Subcutaneous adipose tissue (tissue), 4 donors: Measurements from ENCODE around the gene CBX8. TPM values are rescaled to one million over a fixed set of nuclear protein-coding genes. Genes with fewer than 3 reads are reported as not detected.

ENCODE experiments used
- total RNA-seq, 4 donors: library from RNA; depleted of rRNA; stranded (reverse); fragments of >200 nt; gene quantifications; one replicate each; pipeline ENCODE4 v1.1.0, GENCODE V29; 2016
- TF ChIP-seq, protein P1 (sequence below): fragments of 450-650 bp; IDR thresholded peaks from one replicate; pipeline ENCODE4 v1.5.1; 2016; ENCODE audit warnings: low read depth, mild to moderate bottlenecking, control low read depth, antibody characterized with exemption, moderate library complexity

The CBX8 gene
- total RNA-seq, 4 donors from 2014 or later, result 0.68 to 3.6 (median 1.5) TPM

DNA sequence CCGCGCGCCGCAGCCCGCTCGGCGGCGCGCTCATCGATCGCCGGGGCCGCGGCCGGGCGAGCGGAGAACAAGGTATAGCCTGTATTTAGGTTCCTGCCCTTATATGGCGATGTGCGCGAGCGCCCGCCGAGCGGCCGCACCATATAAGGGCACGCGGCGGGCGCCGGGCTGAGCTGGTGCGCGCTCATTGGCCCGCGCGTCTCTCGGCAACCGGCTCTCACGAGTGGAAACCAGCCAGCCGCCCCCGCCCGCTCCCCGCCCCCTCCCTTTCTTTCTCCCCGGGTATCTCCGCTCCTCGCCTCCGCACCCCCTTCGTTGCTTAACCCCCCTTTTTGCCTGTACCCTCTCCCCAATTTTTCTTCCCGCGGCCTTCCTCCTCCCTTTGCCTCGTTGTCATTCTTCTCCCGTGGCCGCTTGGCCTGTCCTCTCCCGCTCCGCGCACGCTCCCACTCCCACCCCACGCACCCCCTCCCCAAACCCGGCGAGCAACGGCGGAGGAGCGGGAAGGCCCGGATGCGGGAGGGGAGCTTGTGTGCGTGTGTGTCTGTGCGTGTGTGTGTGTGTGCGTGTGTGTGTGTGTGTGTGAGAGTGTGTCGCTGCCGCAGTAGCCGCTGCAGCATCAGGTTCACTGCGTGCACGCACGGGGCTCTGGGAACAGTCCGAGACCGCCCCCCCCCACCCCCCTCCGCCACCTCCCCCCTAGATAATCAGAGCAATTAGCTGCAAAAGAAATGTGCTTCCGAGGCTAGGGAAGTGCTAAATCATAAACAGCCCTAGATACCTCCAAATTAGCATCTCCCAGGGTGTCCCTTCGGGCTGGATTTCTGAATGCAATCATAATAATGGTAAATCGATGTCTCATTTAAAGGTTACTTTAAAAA, 13.5 kb upstream of the CBX8 start:
- TF ChIP-seq, protein P1, sequence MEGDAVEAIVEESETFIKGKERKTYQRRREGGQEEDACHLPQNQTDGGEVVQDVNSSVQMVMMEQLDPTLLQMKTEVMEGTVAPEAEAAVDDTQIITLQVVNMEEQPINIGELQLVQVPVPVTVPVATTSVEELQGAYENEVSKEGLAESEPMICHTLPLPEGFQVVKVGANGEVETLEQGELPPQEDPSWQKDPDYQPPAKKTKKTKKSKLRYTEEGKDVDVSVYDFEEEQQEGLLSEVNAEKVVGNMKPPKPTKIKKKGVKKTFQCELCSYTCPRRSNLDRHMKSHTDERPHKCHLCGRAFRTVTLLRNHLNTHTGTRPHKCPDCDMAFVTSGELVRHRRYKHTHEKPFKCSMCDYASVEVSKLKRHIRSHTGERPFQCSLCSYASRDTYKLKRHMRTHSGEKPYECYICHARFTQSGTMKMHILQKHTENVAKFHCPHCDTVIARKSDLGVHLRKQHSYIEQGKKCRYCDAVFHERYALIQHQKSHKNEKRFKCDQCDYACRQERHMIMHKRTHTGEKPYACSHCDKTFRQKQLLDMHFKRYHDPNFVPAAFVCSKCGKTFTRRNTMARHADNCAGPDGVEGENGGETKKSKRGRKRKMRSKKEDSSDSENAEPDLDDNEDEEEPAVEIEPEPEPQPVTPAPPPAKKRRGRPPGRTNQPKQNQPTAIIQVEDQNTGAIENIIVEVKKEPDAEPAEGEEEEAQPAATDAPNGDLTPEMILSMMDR, result no peak

DNA sequence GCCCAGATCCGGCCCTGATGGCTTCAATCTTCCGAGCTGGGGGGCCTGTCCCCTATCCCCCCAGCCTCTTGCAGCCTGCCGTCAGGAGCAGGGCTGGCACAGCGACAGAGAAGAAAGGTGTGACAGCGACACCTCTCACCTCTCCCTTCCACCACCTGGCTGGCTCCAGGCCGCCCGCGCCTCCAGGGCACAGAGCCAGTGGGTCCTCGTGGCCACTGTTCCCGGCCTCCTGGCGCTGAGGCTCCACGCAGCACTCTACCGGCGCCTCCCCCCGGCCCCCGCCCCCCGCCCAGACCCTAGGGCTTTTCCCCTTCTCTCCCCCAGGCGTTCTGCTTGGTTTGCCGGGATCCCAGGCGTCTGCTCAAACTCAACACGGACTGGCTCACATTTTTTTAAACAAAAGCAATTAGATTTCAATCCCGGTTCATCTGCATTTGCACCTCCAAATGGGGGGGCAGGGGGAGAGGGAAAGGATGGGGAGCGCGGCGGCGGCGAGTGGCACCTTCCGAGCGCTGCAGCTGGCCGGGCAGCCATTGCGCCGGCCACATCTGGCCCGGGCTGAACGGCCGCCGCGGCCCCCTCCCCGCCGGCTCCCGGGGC, 12.8 kb upstream of the CBX8 start:
- TF ChIP-seq, protein P1, result no peak

DNA sequence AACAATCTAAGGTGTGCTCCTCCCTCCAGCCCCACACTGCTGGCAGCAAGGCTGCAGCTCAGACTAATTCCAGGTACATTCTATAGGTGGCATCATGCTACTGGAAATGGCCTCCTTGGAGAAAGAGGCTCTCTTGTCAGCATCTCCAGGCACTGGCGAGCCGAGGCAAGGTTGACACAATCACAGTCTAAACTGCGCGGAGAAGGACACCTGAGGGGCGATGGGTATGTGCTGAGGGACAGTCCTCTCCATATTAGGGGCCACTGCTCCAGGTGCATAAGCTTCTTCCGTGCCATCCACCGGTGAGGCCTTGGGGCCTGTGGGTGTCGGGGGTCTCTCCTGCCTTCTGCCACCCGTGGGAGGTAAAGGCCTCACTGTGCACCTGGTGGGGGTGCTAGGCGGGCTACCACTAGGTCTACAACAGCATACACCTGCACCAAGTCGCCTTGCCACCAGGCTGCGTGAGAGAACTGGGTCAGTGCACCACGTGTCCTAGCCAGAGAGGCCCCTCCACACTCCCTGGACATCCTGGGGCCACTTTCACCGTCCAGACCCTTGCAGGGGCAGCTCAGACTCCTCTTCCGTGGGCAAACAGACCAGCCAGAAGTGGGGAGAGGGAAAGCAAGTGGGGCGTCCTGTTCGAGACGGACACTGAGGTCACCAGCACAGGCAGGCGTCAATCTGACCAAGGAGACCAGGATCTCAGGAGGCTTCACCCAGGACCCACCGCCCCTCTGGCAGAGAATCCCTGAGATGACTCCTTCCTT, 12.1 kb upstream of the CBX8 start:
- TF ChIP-seq, protein P1, result no peak

DNA sequence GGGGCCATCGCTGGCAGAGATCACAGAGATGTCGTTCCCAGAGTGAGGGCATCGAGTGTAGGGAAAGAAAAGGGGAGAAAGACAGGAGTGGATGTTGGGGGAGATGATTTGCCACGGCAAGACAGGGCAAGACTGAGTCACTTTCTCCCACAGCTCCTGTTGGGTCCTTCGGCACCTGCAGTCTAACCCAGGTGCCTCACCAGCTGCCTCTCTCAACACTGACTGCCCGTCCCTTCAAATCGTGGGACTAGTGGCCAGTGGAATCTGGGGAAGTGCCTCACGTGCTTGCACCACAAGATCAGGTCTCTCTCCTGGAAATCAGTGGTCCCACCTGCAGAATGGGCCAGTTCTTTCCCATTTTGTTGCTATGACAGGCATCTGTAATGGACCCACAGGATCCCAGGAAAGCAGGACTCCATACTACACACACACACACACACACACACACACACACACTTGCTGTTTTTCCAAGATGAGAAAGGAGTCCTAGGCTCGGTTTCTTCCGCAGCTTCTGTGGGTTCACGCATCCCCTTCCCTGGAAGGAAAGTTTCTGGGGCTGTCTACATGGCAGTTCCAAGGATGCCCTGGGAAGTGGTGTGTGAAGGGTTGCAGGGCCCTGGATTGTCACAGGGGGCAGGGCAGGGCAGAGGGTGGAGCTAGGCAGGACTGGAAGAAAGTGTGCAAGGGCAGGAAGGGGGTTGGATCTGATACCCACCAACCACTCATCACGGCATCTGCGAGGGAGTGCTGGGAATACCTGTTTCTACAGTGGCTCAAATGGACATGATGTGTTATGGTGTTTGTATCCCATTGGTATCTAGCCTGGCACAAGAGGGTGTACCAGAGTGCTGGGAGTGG, 10.2 kb upstream of the CBX8 start:
- TF ChIP-seq, protein P1, result no peak

DNA sequence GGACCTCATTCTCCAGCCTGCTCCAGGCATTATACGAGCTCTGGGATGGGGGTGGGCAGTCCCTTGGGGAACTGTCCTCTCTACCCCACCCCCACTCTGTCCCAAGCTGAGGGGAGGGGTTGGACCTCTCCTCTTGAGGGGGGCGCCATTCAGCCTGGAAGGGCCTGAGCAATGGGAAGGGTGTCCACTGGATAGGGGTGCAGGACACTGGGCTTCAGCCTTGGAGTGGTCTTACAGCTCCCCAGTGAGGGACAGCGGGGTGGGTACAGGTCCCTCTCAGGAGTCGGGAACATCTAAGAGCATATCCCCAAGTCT, 9.5 kb upstream of the CBX8 start:
- TF ChIP-seq, protein P1, result no peak

DNA sequence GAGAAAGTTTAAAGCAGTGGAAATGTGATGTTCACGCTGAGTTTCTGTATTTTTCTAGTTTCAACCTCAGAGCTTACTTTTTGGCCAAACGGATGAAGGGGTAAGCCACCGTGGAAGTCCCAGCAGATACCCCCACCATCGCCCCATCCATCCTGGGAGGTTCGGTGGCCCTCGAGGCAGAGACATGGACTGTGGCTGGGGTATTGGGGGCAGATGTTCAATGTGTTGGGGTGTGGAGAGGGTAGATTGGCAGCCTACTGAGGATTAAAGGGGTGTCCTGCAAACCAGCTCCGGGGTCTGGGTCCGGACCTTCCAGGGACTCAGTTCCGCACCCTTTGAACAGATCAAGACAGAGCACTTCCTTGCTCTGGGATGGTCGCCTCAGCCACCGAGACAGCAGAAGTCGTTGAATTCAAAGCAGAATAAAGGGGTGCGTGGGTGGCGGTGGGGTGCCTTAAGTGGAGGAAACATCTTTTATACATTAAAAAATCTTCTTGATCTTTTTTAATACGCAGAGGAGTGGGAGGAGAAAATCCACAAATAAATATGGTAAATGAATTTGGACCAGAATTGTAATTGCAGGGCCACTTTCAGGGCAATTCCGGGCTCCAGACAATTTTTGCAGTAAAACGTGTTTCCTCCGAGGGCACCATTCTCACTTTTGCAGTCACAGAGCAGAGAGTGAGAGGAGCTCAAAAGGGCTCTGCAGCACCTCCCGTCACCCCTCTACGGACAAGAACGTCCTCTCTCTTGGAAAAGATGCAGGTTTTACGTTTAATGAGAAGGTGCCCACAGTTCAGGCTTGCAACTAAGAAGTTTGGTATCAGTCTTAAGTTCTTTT, 8.2 kb upstream of the CBX8 start:
- TF ChIP-seq, protein P1, result no peak
